Daoy (cell line): ENCODE measurements around the gene DHRS11. TPM values are rescaled to one million over a fixed set of nuclear protein-coding genes. Genes with fewer than 3 reads are reported as not detected.

ENCODE experiments used
- DNase-seq: peaks from one replicate; pipeline ENCODE4 v3.0.0-alpha.2; 2015; ENCODE audit warnings: low read depth
- total RNA-seq: library from RNA; depleted of rRNA; stranded (reverse); fragments of >200 nt; shearing (Covaris generic); gene quantifications from 2 replicates; pipeline ENCODE4 v1.2.3, GENCODE V29; 2014; rRNA removed

The DHRS11 gene
- total RNA-seq: 1.7 and 5.5 TPM in 2 replicates

- peak; percentile 81 for DNase-seq
Measured at GRCh38 chr17:36591434-36592315, at the start of gene DHRS11. TSS of gene DHRS11 (plus strand) at chr17:36591879. CDS start at chr17:36592010, 131 bp downstream.

DNA sequence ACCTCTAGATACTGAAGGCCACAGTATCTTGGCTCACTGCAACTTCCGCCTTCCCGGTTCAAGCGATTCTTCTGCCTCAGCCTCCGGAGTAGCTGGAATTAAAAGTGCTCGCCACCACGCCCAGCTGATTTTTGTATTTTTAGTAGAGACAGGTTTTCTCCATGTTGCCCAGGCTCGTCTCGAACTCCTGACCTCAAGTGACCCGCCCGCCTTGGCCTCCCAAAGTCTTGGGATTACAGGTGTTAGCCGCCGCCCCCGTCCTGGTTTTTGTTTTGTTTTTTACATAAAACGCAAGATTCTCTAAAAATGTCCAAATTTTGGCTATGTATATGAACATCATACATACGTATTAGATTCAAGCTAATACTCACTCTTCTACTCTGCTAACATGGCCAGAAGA, 48.9 kb upstream of the DHRS11 start:
- DNase-seq: no peak

DNA sequence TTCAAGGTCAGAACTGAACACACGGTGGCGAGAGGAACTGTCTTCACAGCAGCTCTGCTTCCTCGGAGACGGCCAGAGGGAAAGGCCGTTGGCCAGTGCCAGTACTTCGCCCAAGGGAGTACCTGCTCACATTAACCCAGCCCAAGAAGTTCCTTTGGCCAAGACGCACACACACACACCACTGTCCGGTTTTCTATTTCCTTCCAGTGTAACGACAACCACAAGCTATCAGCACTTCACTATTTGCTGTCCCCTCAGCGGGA, 47.7 kb upstream of the DHRS11 start:
- DNase-seq: peak; percentile 26

GRCh38 chr17:36544307-36545076, 47.2 kb upstream of the DHRS11 start, which contains the start of gene GGNBP2:
TSS of gene GGNBP2 (plus strand) at chr17:36544919. CDS start at chr17:36545725, 806 bp downstream.
- DNase-seq: peak; percentile 95

GRCh38 chr17:36545077-36545464, 46.6 kb upstream of the DHRS11 start:
- DNase-seq: no peak

GRCh38 chr17:36545465-36546417, 45.9 kb upstream of the DHRS11 start:
- peak; percentile 97 for DNase-seq

GRCh38 chr17:36546418-36547093, 45.1 kb upstream of the DHRS11 start:
- no peak for DNase-seq

DNA sequence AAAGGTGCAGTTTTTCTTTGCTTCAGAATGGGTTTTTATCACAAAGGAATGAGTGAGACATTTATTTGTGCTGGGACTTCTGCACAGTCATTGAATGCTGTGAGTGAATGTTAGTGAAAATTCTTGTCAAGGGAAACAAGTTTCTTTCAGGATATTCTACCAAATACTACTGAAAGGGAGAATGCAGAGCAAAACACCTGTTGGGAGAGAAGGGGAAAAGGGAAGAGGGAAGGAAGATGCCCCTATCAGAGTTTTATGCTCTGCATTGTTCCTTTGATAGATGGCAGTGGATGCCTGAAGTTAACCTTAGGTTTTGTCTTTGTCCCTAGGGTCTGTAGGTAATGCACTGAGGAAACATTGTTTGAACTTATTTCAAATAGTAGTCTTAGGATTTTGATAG, 43.9 kb upstream of the DHRS11 start:
- DNase-seq: no peak

GRCh38 chr17:36550491-36551417, 40.9 kb upstream of the DHRS11 start:
- no peak for DNase-seq

GRCh38 chr17:36553459-36553858, 38.2 kb upstream of the DHRS11 start:
- DNase-seq: no peak

DNA sequence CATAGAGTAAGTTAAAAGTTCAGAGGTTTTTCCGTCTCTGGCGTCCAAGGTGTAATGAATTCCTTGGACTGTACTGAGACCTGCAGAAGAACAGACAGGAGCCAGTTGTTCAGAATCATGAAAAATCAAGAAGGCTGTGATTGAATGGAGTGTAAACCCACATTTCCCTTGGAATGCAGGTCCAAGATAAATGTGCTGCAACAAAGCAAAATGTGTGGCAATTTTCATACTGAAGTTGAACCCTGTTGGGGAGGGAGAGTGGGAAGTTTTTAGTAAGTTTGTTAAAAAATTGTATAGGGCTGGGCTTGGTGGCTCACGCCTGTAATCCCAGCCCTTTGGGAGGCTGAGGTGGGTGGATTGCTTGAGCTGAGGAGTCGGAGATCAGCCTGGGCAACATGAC, 25.6 kb upstream of the DHRS11 start:
- DNase-seq: no peak

DNA sequence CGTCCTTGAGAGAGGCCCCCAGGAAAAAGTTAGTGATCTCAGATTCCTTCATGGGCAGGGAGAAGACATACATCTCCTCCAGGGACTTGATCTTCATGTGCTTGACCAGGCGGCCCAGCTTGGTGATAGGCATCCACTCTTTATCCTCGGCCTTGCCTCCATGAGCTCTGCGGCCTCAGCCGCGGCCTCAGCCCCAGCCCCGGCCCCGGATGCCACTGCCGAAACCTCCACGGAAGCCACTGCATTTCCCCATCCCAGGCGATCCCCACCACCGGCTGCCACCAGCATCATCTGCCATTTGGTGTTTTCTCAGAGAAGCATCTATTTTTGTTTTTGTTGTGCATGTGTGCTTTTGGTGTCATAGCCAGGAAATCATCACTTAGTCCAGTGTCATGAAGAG, 16.7 kb upstream of the DHRS11 start:
- DNase-seq: no peak

GRCh38 chr17:36576793-36577192, 14.9 kb upstream of the DHRS11 start:
- DNase-seq: no peak

- DNase-seq: no peak
Measured at GRCh38 chr17:36578671-36579070, 13.0 kb upstream of the DHRS11 start.

- no peak for DNase-seq
Measured at GRCh38 chr17:36583787-36584186, 7.9 kb upstream of the DHRS11 start.

- no peak for DNase-seq
Measured at GRCh38 chr17:36586138-36586537, 5.5 kb upstream of the DHRS11 start.

- DNase-seq: no peak
Measured at GRCh38 chr17:36590082-36590481, 1.6 kb upstream of the DHRS11 start.

- DNase-seq: peak; percentile 31
Measured at GRCh38 chr17:36592316-36592715, 637 bp downstream of the DHRS11 start.

DNA sequence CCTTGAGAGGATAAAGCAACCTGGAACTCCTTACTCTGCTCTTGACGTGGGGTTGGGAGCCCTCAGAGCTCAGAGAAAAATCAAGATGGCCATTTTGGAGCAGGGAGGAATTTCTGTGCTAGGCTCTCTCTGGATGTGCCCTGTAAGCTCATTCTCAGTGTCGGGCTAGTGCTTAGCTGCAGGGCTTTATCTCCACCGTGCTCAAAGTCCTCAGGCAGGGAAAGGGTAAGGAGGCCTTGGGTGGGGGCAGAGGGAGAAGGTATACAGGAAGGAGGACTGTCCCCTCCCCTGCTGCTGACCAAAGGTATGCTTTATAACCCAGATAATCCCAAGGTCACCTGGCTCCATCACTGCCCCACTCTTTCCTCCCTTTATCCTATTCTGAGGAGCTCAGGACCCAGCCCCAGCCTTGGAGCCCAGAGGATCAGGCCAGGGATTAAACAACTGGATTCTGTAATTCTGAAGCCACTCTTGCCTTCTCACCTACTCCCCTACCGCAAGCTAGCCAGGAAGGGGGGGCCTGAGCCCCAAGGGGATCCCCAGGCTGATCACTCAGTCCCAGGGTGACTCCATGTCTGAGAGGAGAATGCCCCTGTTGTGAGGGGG, 1.1 kb downstream of the DHRS11 start:
- DNase-seq: no peak
